ENCODE data around the gene PLCH1.
"Not testable (repeated sequence)": the region's sequence is repeated elsewhere in the genome, so short reads cannot be mapped to it uniquely, and the experiment has no call there.

Gene PLCH1

GRCh38 chr3:155617346-155617925, 127.4 kb downstream of the PLCH1 start:
- in situ Hi-C loops (cut with MboI; ENCODE audit: low pct_unique_long_range_greater_than_20kb, low sequenced_read_pairs, unreplicated experiment) = no loop called here
- TF ChIP-seq CTCF (IDR thresholded peaks at IDR 0.05; ENCODE audit: extremely low read depth, insufficient read depth, missing control alignments) = no peak
- DNase-seq (ENCODE audit: low spot score) = no peak

- DNase-seq (ENCODE audit: low spot score); in situ Hi-C loops (cut with MboI; ENCODE audit: low pct_unique_long_range_greater_than_20kb, low sequenced_read_pairs, unreplicated experiment): not testable (repeated sequence)
These were observed 129.7 kb downstream of the PLCH1 start for GRCh38 chr3:155615141-155615540.

- DNase-seq (ENCODE audit: low spot score); in situ Hi-C loops (cut with MboI; ENCODE audit: low pct_unique_long_range_greater_than_20kb, low sequenced_read_pairs, unreplicated experiment): not testable (repeated sequence)
These were observed 130.5 kb downstream of the PLCH1 start for GRCh38 chr3:155614410-155614809.

- in situ Hi-C loops (cut with MboI; ENCODE audit: low pct_unique_long_range_greater_than_20kb, low sequenced_read_pairs, unreplicated experiment) = no loop called here
- no peak for TF ChIP-seq CTCF (IDR thresholded peaks at IDR 0.05; ENCODE audit: extremely low read depth, insufficient read depth, missing control alignments)
- DNase-seq (ENCODE audit: low spot score) = no peak
These were observed 133.4 kb downstream of the PLCH1 start for GRCh38 chr3:155611456-155611855.

GRCh38 chr3:155609586-155609985, 135.3 kb downstream of the PLCH1 start:
- DNase-seq (ENCODE audit: low spot score) = no peak
- no peak for TF ChIP-seq CTCF (IDR thresholded peaks at IDR 0.05; ENCODE audit: extremely low read depth, insufficient read depth, missing control alignments)
- in situ Hi-C loops (cut with MboI; ENCODE audit: low pct_unique_long_range_greater_than_20kb, low sequenced_read_pairs, unreplicated experiment) = no loop called here

- no peak for DNase-seq (ENCODE audit: low spot score)
- no peak for TF ChIP-seq CTCF (IDR thresholded peaks at IDR 0.05; ENCODE audit: extremely low read depth, insufficient read depth, missing control alignments)
- in situ Hi-C loops (cut with MboI; ENCODE audit: low pct_unique_long_range_greater_than_20kb, low sequenced_read_pairs, unreplicated experiment) = no loop called here
These were observed 136.5 kb downstream of the PLCH1 start for GRCh38 chr3:155608228-155608920.

GRCh38 chr3:155607761-155608160, 137.1 kb downstream of the PLCH1 start:
- DNase-seq (ENCODE audit: low spot score) = no peak
- no peak for TF ChIP-seq CTCF (IDR thresholded peaks at IDR 0.05; ENCODE audit: extremely low read depth, insufficient read depth, missing control alignments)
- in situ Hi-C loops (cut with MboI; ENCODE audit: low pct_unique_long_range_greater_than_20kb, low sequenced_read_pairs, unreplicated experiment) = no loop called here

Data from GM13977 (cell line).